HG03442 (cell line): ENCODE data around the gene ALDH1B1.

Source experiments
- ATAC-seq: cut with Tn5 transposase; IDR thresholded peaks from one replicate; pipeline ENCODE4 v1.9.1; 2021; ENCODE audit warnings: mild to moderate bottlenecking, moderate library complexity; ENCODE audit not compliant: unreplicated experiment

ALDH1B1 gene

GRCh38 chr9:38413283-38413682 is 20.8 kb downstream of the ALDH1B1 start:
- ATAC-seq = no peak

GRCh38 chr9:38414040-38414723 is 21.7 kb downstream of the ALDH1B1 start:
- ATAC-seq = no peak

DNA sequence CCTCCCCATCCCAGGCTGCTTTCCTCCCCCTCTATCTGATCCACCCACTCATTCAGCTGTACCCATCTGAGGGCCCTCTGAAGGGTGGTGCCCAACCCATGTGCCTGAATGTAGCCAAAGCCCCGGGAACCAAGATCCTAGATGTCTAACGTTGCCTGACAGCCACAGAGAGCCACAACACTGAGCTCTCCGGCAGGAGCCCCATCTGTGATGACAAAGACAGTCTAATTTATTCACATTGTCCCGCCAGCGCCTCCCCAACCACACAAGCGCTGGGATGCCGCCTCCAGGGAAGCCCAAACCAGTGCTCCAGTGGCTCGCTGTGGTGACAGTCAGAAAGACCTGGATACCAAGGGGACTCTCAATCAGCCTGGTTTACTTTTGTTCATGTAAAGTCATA is 23.4 kb downstream of the ALDH1B1 start:
- no peak for ATAC-seq

DNA sequence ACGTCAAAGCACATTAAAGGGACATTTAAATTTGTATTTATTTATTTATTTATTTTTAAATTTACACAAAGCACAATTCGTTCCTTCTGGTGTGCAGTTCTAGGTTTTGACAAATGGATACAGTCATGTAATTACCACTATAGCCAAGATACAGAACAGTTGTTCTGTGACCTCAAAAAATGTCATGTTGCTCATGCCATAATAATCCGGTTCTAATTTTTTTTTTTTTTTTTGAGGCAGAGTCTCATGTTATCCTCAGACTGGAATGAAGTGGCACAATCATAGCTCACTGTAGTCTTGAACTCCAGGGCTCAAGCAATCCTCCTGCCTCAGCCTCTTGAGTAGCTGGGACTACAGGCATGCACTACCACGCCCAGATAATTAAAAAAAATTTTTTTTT is 24.0 kb downstream of the ALDH1B1 start:
- ATAC-seq = no peak

DNA sequence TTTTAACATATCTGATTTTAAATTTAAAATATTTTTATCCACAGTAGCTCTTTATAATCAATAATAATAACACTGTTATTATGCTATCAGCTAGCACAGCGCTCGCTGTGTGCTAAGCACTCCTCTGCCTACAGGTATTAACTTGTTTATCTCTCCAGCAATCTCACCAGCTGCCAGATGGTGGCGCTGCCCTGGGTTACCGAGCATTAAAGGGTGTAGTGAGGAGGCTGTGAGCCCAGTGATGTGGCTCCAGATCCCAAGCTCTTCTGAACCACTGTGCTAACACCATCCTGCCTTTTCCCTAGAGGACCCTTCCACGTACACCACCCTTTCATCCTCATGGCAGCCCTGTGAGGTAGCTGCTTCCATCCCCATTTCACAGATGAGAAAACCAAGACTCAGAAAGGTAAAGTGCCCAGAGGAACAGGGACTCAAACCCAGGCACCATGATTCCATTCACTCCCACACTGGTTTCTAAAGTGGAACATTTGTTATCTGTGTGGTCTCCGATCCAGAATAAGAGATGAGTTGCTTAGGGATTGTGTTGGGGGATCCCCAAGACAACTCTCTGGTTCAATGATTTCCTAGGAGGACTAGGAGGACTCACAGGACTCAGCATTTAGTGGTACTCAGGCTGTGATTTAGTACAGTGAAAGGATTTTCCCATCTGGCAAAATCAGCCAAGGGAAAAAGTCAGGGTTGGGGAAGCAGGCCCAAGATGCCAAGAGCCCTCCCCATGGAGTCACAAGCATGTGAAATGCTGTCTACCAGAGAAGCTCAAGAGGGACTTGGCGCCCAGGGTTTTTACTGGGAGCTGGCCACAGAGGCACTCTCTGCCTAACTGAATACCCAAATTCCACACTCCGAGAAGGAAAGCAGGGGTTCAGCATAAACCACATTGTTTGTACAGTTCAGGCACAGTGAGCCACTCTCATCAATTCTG is 24.8 kb downstream of the ALDH1B1 start:
- no peak for ATAC-seq

GRCh38 chr9:38418366-38418765 is 25.9 kb downstream of the ALDH1B1 start:
- ATAC-seq = no peak

DNA sequence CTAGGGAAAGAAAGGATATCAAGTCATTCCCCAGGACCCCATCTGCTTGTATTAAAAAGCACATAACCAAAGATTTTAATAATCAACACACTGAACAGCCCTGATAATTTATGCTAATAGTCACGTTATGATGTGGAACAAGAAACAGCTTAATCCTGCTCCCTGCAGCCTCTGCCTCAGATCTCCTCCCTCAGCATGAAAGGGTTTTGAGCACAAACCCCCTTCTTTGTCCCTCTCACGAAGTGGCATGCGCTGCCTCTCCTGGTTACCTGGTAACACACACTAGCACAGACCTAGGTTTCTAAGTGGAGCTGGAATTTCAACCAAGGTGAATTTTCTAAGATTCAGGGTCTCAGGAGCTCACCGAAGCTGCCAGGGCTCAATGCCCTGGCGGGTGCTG is 26.7 kb downstream of the ALDH1B1 start:
- no peak for ATAC-seq

GRCh38 chr9:38421498-38422211 is 29.2 kb downstream of the ALDH1B1 start:
- ATAC-seq = no peak

DNA sequence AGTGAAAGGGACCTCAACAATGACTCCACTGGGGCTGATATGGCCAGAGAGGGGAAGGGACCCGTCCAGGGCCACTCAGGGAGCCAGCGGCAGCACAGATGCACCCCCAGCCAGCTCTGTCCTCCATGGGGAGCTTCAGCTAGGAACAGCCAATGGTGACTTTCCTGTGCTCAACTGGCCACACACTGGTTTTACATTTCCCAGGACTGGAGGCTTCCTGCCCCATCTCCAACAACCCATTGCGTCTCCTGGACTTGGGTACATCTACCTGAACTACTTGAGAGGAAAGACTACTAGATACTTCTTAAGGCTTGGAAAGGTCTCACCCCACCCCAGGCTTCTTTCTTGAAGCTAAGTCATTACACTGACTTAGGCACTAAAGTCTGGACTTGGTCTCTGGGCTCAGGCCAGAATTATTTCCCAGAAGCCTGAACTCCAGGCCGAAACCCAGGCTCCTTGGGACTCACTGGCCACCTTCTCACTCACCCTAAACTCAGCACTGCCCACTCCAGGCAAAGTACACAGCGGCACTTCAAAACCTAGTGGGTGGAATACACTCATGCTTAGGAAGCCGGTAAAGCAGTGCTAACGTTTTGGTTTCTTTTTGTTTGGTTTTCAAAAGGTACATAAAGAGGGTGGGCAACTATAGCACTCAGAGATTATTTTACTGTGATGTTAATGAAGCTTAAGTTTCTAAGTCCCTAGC is 30.2 kb downstream of the ALDH1B1 start:
- no peak for ATAC-seq

- ATAC-seq = no peak
Observed at GRCh38 chr9:38423273-38423972, 30.9 kb downstream of the ALDH1B1 start.

DNA sequence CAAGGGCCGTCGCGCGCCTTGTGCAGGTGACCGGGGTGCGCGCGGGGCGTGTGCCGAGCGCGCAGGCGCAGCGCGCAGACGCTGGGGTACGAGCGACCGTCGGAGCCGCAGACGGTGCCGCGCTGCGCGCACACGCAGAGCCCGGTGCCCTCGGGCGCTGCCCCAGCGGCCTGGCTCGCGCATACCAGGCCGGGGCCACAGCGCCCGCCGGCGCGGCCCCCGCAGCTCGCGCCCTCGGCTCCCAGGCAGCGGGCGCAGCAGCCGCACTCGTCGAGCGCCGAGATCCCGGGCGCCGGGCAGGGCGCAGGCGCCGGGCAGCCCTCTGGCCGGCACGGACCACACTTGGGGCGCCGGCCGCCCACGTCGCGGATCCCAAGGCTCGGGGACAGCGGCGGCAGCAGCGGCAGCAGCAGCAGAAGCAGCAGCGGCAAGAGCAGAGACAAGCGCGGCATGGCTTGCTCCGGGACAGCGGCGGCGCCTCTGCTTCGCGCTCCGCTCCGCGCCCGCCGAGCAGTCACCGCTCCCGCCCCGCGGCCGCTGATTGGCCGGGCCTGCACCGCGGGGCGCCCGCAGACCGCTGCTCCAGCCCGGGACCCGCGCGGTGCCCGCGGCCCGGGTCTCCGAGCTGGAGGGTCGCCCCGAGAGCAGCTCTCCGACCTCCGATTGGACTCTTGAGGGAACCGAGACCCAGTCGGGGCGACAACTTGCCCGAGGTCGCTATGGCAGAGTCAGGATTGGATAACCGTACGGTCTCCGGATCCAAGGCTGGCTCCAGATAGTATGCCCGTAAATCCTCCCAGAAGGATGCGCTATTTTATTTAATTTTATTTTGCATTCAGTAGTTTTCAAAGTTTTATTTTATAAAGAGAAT is 31.7 kb downstream of the ALDH1B1 start, which contains the start of gene IGFBPL1:
Gene IGFBPL1 (minus strand): TSS at position 482 of the 871 bp plus-strand sequence. CDS start 30 bp downstream, at position 452.
- ATAC-seq = no peak

DNA sequence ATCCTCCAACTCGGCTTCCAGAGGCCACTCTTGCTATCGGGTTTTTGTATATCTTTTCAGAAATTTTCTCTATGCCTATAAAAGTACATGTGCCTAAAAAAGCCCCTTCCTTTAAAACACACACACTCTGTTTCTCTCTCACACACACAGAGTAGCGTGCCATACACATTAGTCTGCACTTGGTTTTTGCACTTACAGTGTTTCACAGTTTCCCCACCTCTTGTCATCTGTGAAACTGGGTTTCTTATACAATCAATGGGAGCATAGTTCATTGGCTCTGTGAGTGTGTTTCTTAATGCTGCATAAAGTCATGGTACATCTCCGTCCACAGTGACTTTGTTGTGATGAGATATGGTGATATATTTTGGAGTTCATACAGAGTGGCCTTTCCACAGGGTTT is 32.4 kb downstream of the ALDH1B1 start:
- no peak for ATAC-seq

DNA sequence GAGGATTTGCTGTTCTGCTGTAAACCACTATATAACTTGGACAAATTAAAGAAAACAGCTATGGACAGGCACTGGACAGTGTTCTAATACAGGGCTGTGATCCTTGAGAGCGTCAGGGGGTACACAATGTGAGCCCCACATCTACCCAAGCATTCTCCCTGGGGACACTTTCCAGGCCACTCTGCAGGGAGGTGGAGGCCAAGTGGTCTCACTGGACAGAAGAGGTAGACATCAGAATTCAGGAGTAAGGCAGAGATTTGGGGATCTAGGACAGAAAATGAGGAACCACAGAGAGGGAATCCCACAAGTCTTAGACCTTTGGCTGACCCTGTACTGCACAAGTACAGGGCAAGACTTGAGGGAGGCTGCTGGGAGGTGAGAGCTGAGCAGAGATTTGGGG is 35.6 kb downstream of the ALDH1B1 start:
- ATAC-seq = no peak

GRCh38 chr9:38431116-38431515 is 38.6 kb downstream of the ALDH1B1 start:
- ATAC-seq = no peak

DNA sequence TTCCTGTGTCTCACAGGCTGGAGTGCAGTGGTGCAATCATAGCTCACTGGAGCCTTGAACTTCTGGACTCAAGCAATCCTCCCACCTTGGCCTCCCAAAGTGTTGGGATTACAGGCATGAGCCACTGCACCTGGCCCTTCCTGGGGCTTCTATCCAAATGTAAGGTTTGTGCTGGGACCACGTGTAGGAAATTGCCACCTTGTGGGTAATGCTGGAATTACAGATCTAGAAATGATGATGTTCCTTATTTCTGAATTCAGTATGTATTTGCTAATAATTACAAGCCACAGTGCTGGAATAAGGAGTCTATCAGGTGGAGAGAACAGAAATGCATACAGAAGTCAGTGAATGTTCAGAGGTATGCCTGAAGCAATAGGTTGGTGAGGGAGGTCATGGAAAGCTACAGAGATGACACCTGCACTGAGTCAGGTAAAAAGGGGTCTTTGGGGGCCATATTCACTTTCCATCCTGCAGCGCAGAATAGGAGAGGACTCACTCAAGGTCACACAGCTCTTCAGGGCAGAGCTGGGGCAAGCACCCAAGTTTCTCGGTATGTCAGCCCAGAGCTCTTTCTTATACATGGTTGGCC is 40.5 kb downstream of the ALDH1B1 start:
- ATAC-seq = no peak

DNA sequence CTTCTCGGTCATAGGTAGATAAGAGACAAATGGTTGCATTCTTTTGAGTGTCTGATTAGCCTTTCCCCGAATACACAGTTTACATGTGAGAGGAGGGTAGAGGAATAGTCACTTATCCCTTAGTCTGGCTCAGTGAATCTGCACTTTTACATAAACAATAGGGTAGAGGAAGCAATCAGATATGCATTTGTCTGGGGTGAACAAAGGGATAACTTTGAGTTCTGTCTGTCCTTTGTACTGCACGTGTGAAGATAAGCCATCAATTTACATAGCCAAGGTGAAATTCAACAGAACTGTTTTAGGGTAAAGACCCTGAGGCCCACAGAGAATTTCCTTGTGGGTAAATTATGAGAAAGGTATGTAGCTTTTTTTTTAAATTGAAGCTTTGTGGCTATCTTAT is 41.9 kb downstream of the ALDH1B1 start:
- ATAC-seq = no peak

- no peak for ATAC-seq
Observed at GRCh38 chr9:38434853-38435252, 42.4 kb downstream of the ALDH1B1 start.

- ATAC-seq = no peak
Observed at GRCh38 chr9:38435521-38435920, 43.0 kb downstream of the ALDH1B1 start.

DNA sequence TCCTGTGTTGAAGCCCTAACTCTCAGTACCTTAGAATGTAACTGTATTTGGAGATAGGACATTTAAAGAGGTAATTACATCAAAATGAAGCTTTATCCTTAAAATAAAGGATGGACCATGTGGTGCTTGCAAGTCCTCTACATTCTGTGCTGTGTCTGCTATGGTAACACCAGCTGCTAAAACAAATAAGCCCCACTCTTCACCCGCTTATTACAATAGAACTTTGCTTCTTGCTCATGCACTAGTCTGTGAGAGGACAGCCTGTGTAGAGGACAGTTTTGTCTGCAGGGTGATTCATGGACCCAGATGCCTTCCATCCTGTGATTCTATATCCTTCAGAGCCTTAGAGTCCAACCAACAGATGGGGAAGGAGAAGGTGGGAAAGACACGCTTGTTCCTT is 44.2 kb downstream of the ALDH1B1 start:
- ATAC-seq = no peak
